D721Med (cell line): ENCODE results near the gene MYO18B.
"Not testable (repeated sequence)": the region's sequence is repeated elsewhere in the genome, so short reads cannot be mapped to it uniquely, and the experiment has no call there.

ENCODE experiments used
- DNase-seq: peaks from one replicate; pipeline ENCODE4 v3.0.0; 2011; ENCODE audit warnings: low spot score; ENCODE audit not compliant: insufficient read length
- FAIRE-seq: peaks from 2 replicates; lab custom pipeline; 2011; peaks lifted over from hg19 to GRCh38; lab: Jason Lieb, UNC
- CTCF ChIP-seq: IDR thresholded peaks from 2 replicates; pipeline ENCODE4 v1.5.1; 2012; ENCODE audit warnings: mild to moderate bottlenecking, control low read depth; ENCODE audit not compliant: insufficient read depth; ENCODE audit errors: missing control alignments

Gene MYO18B

DNA sequence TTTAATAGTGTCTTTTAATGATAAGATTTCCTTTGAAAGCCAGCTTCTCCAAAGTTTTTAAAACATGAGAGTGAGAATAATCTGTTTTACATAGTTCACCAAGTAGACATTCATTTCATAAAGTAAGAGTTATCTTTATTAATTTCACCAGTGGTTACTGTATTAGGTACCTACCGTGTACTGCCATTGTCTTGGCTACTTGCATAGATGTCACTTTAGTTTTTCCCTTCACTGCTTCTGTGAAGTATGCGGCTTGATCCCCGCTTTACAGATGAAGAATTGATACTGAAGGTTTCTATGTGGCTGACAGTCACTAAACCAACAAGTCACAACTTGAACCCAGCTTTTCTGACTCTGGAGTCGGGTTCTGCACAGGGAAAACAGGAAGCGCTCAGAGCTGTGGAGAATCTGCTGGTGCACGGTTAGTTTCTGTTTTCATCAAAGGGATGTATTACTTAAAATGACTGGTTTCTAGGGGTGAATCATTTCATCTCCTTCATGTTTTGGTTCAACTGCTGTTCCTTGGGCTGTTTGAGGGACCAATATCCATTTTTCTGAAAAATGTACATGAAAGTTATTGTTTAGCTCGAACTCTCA is 39.3 kb upstream of the MYO18B start:
- no peak for TF ChIP-seq CTCF
- FAIRE-seq (no peak), DNase-seq (no peak)

- TF ChIP-seq CTCF = no peak
- FAIRE-seq (no peak), DNase-seq (no peak)
These were observed 37.3 kb upstream of the MYO18B start for GRCh38 chr22:25704701-25705100.

- no peak for FAIRE-seq
- DNase-seq = no peak
- TF ChIP-seq CTCF = no peak
These were observed 35.8 kb upstream of the MYO18B start for GRCh38 chr22:25706197-25706596.

DNA sequence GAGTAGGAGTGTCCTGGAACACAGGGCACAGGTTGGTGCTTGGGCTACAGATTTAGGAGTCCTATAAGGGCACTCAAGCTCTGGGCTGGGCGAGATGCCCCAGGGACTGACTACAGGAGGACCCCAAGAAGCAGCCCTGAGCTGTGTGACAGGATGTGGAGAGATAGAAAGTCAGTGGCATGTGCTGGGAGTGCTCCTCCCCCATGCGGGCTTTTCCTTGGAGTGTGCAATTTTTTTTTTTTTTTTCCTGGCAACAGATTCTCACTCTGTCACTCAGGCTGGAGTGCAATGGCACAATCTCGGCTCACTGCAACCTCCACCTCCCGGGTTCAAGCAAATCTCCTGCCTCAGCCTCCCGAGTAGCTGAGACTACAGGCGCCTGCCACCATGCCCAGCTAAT is 33.6 kb upstream of the MYO18B start:
- DNase-seq, FAIRE-seq: not testable (repeated sequence)

GRCh38 chr22:25709758-25710157 is 32.2 kb upstream of the MYO18B start:
- FAIRE-seq (no peak), DNase-seq (no peak)
- TF ChIP-seq CTCF = no peak

DNA sequence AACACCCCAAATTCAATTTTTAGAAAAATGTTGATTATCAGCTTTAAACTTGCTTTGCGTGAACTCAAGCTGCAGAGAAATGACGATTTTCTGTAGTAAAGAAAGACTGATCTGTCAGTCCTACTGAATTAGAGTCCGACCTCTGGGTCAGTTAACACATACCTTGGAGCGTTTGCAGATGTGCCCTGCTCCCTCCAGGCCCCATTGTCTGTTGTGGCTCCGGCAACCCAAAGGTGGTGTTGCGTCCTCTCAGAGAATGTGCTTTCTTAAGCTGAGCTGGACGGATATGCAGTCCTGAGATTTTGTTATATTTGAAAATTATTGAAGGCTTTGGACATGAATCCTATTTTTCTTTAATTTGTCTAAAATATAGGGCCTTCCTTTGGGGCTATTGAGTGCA is 31.5 kb upstream of the MYO18B start:
- TF ChIP-seq CTCF = no peak
- FAIRE-seq = no peak
- no peak for DNase-seq

GRCh38 chr22:25711491-25711890 is 30.5 kb upstream of the MYO18B start:
- FAIRE-seq (no peak), DNase-seq (no peak)
- no peak for TF ChIP-seq CTCF
